Right lobe of liver (tissue), 4 donors: Measurements from ENCODE around the gene CEP83.

Experiments used
- POLR2A ChIP-seq: fragments of 450-650 bp; IDR thresholded peaks from one replicate; pipeline ENCODE4 v1.6.1; 2017; ENCODE audit warnings: antibody characterized with exemption, mild to moderate bottlenecking
- TF ChIP-seq, protein P1 (sequence below), 4 donors: fragments of 200-600 bp in 3 of 4; fragments of 450-650 bp in 1 of 4; IDR thresholded peaks; one replicate each; pipeline versions ENCODE4 v1.5.1 to v1.8.0; 2016 to 2022; ENCODE audit warnings: antibody characterized with exemption in 4 of 4, mild to moderate bottlenecking in 2 of 4
- donor health status: DM: no; HTN: no; CAD: no.
- donor health status: DM: no; HTN: no; CAD: no.
- donor health status: DM: no; HTN: yes; CAD: no.

GRCh38 chr12:94353130-94353529, 106.5 kb downstream of the CEP83 start:
- TF ChIP-seq, protein P1, sequence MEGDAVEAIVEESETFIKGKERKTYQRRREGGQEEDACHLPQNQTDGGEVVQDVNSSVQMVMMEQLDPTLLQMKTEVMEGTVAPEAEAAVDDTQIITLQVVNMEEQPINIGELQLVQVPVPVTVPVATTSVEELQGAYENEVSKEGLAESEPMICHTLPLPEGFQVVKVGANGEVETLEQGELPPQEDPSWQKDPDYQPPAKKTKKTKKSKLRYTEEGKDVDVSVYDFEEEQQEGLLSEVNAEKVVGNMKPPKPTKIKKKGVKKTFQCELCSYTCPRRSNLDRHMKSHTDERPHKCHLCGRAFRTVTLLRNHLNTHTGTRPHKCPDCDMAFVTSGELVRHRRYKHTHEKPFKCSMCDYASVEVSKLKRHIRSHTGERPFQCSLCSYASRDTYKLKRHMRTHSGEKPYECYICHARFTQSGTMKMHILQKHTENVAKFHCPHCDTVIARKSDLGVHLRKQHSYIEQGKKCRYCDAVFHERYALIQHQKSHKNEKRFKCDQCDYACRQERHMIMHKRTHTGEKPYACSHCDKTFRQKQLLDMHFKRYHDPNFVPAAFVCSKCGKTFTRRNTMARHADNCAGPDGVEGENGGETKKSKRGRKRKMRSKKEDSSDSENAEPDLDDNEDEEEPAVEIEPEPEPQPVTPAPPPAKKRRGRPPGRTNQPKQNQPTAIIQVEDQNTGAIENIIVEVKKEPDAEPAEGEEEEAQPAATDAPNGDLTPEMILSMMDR (IDR thresholded peaks at IDR 0.05): no peak
- TF ChIP-seq POLR2A: no peak
